Measurements from ENCODE around the gene BMAL2.
A peak's percentile ranks its signal among the peaks of the same experiment; 100 is the strongest.

Gene BMAL2

DNA sequence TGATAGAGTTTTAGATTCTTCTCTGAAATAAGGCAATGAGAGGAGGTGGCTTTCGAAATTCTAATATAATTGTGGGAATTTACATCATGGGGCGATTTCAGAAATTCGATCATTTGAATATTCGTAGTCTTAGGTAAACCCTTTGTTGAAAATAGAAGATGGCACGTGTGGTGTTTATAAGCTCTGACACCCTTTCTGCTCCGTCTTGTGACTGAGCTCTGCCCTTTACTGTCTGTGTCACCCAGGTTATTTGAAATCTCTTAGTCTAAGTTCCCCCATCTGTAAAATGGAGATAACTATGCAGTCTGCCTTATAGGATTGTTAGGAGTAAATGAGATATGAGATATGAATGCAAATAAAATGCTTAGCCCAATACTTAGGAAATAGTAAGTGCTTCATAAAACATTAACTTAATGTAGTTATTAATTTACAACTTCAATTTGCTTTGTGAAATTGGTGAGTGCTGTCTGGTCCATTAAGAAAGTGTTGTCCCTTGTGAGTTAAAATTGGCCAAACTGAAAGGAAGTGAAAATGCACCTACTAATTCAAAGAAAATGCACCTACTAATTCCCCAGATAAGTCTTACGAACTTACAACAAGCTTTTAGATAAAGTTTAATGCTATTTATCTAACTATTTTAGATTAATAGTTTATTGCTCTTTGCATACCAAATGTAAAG is 1.5 kb downstream of the BMAL2 start:
- Histone ChIP-seq H3K27me3 (replicated peaks; ENCODE audit: control insufficient read depth, insufficient read depth, low read length) (no peaks in the 10 kb centered on the region), H3K36me3 (ENCODE audit: control insufficient read depth, insufficient read depth, low read length) (no peaks in the 10 kb centered on the region), H3K4me3 (replicated peaks; ENCODE audit: low read depth, low read length) (peak overlapping the region; percentile 86)
- TF ChIP-seq, protein P1, sequence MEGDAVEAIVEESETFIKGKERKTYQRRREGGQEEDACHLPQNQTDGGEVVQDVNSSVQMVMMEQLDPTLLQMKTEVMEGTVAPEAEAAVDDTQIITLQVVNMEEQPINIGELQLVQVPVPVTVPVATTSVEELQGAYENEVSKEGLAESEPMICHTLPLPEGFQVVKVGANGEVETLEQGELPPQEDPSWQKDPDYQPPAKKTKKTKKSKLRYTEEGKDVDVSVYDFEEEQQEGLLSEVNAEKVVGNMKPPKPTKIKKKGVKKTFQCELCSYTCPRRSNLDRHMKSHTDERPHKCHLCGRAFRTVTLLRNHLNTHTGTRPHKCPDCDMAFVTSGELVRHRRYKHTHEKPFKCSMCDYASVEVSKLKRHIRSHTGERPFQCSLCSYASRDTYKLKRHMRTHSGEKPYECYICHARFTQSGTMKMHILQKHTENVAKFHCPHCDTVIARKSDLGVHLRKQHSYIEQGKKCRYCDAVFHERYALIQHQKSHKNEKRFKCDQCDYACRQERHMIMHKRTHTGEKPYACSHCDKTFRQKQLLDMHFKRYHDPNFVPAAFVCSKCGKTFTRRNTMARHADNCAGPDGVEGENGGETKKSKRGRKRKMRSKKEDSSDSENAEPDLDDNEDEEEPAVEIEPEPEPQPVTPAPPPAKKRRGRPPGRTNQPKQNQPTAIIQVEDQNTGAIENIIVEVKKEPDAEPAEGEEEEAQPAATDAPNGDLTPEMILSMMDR (IDR thresholded peaks at IDR 0.05; ENCODE audit: insufficient read depth, low read length, poor library complexity, severe bottlenecking), result no peak
- no peak for DNase-seq (ENCODE audit: extremely low read depth, insufficient read length)

DNA sequence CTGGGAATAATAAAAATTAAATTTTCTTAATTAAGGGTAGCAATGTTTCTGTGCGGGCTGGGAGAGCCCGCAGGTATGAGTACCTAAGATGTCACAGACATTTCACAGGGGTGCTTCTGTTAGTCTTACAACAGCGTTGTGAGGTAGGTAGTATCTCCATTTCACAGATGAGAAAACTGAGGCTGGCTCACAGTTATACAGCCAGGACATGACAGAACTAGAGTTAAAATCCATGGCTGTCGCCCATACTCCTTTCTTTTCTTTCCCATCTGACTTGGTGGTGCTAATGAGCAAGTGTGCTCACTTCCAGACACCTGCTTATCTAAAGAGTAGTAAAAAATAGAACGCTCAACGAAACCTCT is 2.1 kb downstream of the BMAL2 start:
- peak overlapping the region; percentile 41 for H3K4me3 ChIP-seq (replicated peaks; ENCODE audit: low read depth, low read length)
- H3K36me3 ChIP-seq (ENCODE audit: control insufficient read depth, insufficient read depth, low read length), result no peaks in the 10 kb centered on the region
- TF ChIP-seq, protein P1 (IDR thresholded peaks at IDR 0.05; ENCODE audit: insufficient read depth, low read length, poor library complexity, severe bottlenecking), result no peak
- no peak for DNase-seq (ENCODE audit: extremely low read depth, insufficient read length)
- no peaks in the 10 kb centered on the region for H3K27me3 ChIP-seq (replicated peaks; ENCODE audit: control insufficient read depth, insufficient read depth, low read length)

DNA sequence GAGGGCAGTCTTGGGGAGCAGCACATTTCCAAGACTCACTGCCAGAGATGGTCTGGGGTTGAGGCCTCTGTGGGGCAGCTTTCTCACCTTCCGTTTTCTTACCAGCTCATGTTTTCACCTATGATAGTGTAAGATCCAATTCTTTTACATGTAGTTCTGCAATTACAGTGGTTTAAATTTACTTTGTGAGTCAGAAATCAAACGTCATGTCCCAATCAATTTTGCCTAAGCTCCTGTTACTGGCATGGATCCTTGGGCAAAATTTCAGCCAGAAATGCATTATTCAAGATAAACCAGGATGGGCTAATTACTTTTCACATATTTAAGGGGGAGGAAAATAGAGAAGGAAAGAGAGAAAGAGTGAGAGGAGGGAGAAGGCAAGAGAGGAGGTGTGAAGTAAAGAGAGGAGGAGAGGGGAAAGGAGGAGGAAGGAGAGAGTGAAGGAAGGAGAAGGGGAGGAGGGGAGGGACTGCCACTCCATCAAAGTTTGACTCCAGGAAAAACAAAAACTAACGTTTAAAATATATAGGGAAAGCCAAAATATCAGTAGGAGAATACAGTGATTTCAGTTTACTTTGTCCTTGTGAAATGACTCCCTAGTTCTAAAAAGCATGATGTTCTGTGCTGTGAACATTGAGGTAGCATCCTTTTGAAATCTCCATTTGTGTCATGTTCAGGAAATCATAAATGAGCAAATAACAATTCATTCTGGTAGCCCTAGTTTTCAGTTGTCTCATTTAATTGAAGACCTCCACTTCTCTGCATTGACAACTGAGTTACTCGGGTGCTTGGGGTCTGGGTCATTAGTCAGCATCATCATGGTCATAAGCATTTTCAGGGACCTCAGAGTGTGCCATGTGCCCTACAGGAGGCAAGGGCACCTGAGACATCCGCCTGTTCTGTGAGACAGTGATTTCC is 3.0 kb downstream of the BMAL2 start:
- no peaks in the 10 kb centered on the region for H3K27me3 ChIP-seq (replicated peaks; ENCODE audit: control insufficient read depth, insufficient read depth, low read length)
- H3K36me3 ChIP-seq (ENCODE audit: control insufficient read depth, insufficient read depth, low read length), result no peaks in the 10 kb centered on the region
- TF ChIP-seq, protein P1 (IDR thresholded peaks at IDR 0.05; ENCODE audit: insufficient read depth, low read length, poor library complexity, severe bottlenecking), result no peak
- no peak for DNase-seq (ENCODE audit: extremely low read depth, insufficient read length)
- no peak overlapping the region for H3K4me3 ChIP-seq (replicated peaks; ENCODE audit: low read depth, low read length)

DNA sequence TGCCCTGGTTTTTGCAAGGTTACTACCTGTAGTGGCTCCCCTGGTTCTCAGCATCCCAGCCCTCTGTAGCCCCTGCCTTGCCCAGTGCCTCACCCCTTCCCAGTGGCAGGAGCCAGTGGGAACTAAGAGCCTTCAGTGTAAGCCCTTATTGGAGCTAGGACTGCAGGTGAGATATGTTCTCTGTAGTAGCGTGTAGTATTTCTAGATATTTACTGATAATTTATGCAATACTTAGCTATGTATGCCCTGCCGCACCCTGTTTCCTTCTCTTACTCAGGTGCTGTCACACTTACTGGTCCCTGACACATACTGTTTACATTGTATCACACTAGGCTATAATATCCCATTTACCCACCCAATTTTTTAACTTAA is 3.6 kb downstream of the BMAL2 start:
- DNase-seq (ENCODE audit: extremely low read depth, insufficient read length), result no peak
- Histone ChIP-seq H3K4me3 (replicated peaks; ENCODE audit: low read depth, low read length) (no peak overlapping the region), H3K27me3 (replicated peaks; ENCODE audit: control insufficient read depth, insufficient read depth, low read length) (no peaks in the 10 kb centered on the region), H3K36me3 (ENCODE audit: control insufficient read depth, insufficient read depth, low read length) (no peaks in the 10 kb centered on the region)
- TF ChIP-seq, protein P1 (IDR thresholded peaks at IDR 0.05; ENCODE audit: insufficient read depth, low read length, poor library complexity, severe bottlenecking), result no peak

DNA sequence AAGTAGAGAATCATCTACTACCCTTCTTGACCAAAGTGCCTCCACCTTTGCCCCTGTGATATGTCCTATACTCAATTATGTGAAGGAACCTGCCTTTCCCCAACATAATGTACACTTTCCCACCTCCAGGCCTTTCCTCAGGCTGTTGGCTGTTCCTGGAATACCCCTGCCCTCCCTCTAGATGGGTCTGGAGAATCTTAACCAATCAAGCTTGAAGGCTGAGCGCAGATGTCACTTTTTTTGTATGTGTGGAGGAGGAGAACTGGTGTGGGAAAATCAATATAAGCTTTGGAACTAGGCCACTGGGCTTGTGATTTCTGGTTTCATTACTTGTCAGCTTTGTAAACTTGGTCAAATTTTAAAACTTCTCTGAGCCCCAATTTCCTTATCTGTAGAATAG is 4.7 kb downstream of the BMAL2 start:
- H3K4me3 ChIP-seq (replicated peaks; ENCODE audit: low read depth, low read length), result no peak overlapping the region
- TF ChIP-seq, protein P1 (IDR thresholded peaks at IDR 0.05; ENCODE audit: insufficient read depth, low read length, poor library complexity, severe bottlenecking), result no peak
- no peak for DNase-seq (ENCODE audit: extremely low read depth, insufficient read length)
- H3K36me3 ChIP-seq (ENCODE audit: control insufficient read depth, insufficient read depth, low read length), result no peaks in the 10 kb centered on the region
- H3K27me3 ChIP-seq (replicated peaks; ENCODE audit: control insufficient read depth, insufficient read depth, low read length), result no peaks in the 10 kb centered on the region

Measured in GM06990 (cell line).